ENCODE measurements around the gene PDE4D. TPM values are rescaled to one million over a fixed set of nuclear protein-coding genes. Genes with fewer than 3 reads are reported as not detected.

PDE4D gene
- total RNA-seq, 1 experiment from 2014 or later, result 2.1 TPM

DNA sequence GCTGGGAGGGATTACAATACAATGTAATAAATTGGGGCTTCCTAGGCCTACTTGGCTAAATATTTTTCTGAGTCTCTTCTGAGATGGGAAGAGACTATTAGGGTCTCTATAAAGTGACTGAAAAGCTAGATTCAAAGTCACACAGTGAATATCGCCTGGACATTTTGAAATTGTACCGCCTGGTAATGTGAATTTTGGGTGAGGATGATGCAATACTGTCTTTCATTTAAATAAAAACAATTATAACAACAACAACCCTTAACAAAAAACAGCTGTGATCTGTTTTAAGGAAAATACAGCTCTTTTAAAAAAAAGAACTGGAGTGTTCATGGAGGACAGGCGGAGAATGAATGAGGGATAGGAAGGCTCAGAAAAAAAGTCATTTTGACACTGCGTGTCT is 695.6 kb downstream of the PDE4D start:
- Histone ChIP-seq H3K4me1 (ENCODE audit: insufficient read depth, low read length) (no peaks in the 10 kb centered on the region), H2BK12ac (ENCODE audit: insufficient read length, low read depth, low read length) (no peak overlapping the region), H2AFZ (ENCODE audit: low read length) (no peak overlapping the region), H2AK5ac (ENCODE audit: insufficient read length, low read length) (no peak overlapping the region), H3K18ac (ENCODE audit: insufficient read length, low read depth, low read length) (no peak overlapping the region), H3K4me2 (ENCODE audit: insufficient read depth, insufficient read length, low read length) (no peak overlapping the region), H2BK120ac (ENCODE audit: low read depth, low read length, poor library complexity, severe bottlenecking) (no peak overlapping the region), H3K23me2 (ENCODE audit: insufficient read length, low read depth, low read length, poor library complexity, severe bottlenecking) (no peaks in the 10 kb centered on the region), H3K9ac (ENCODE audit: extremely low read depth, insufficient read length, low read length) (no peak overlapping the region), H2BK20ac (ENCODE audit: low read depth, low read length, poor library complexity, severe bottlenecking) (no peak overlapping the region), H3K56ac (ENCODE audit: insufficient read length, low read depth, low read length) (no peak overlapping the region), H4K8ac (replicated peaks; ENCODE audit: insufficient read length, low read depth, low read length) (no peak overlapping the region), H3K9me3 (ENCODE audit: control insufficient read depth, low read depth, low read length) (no peaks in the 10 kb centered on the region), H3K79me1 (ENCODE audit: insufficient read depth, low read depth, low read length, poor library complexity, severe bottlenecking) (no peaks in the 10 kb centered on the region), H2BK15ac (ENCODE audit: low read depth, low read length) (no peak overlapping the region), H3K79me2 (ENCODE audit: insufficient read depth, low read length) (no peaks in the 10 kb centered on the region), H3K4ac (ENCODE audit: low read depth, low read length) (no peak overlapping the region), H4K20me1 (ENCODE audit: control insufficient read depth, insufficient read depth, insufficient read length) (no peaks in the 10 kb centered on the region), H3K27me3 (ENCODE audit: insufficient read depth, low read length) (no peaks in the 10 kb centered on the region), H3T11ph (ENCODE audit: low read length) (no peak overlapping the region), H4K5ac (ENCODE audit: insufficient read length, low read depth, low read length) (no peak overlapping the region), H3K14ac (ENCODE audit: insufficient read depth, low read length) (no peak overlapping the region), H2BK5ac (ENCODE audit: insufficient read length, low read length) (no peak overlapping the region), H4K91ac (ENCODE audit: insufficient read length, low read depth, low read length) (no peak overlapping the region), H3K23ac (ENCODE audit: insufficient read length, low read depth, low read length) (no peak overlapping the region), H3K27ac (ENCODE audit: insufficient read length, low read depth, low read length) (no peak overlapping the region)
- no peaks in the 10 kb centered on the region; a peak in 1 of 7 replicates for H3K36me3 Mint-ChIP-seq (ENCODE audit: insufficient read depth in 1 of 3, low read depth in 3 of 3)
- no peaks in the 10 kb centered on the region; the same call in none of the 2 replicates for H3K27me3 Mint-ChIP-seq (ENCODE audit: low read depth)
- TF ChIP-seq, protein P1, sequence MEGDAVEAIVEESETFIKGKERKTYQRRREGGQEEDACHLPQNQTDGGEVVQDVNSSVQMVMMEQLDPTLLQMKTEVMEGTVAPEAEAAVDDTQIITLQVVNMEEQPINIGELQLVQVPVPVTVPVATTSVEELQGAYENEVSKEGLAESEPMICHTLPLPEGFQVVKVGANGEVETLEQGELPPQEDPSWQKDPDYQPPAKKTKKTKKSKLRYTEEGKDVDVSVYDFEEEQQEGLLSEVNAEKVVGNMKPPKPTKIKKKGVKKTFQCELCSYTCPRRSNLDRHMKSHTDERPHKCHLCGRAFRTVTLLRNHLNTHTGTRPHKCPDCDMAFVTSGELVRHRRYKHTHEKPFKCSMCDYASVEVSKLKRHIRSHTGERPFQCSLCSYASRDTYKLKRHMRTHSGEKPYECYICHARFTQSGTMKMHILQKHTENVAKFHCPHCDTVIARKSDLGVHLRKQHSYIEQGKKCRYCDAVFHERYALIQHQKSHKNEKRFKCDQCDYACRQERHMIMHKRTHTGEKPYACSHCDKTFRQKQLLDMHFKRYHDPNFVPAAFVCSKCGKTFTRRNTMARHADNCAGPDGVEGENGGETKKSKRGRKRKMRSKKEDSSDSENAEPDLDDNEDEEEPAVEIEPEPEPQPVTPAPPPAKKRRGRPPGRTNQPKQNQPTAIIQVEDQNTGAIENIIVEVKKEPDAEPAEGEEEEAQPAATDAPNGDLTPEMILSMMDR (conservative IDR thresholded peaks at IDR 0.05), result no peak
- H3K4me3 Mint-ChIP-seq, result no peak overlapping the region
- no peaks in the 10 kb centered on the region; a peak in 2 of 5 replicates for H3K9me3 Mint-ChIP-seq
- no peaks in the 10 kb centered on the region for H3K4me1 Mint-ChIP-seq
- no CpG with 5 or more reads among the region's 4 CpGs for WGBS (ENCODE audit: extremely low coverage, insufficient read length, low lambda C conversion rate)
- peak overlapping the region in 1 of 3 experiments; percentile 90; a peak in 2 of 7 replicates for H3K27ac Mint-ChIP-seq
- no peak for DNase-seq
